ENCODE measurements around the gene RCBTB2. TPM values are rescaled to one million over a fixed set of nuclear protein-coding genes. Genes with fewer than 3 reads are reported as not detected.

RCBTB2 gene
- total and polyA plus RNA-seq, 7 donors, result 4.2 to 21.9 (median 9.9) TPM

DNA sequence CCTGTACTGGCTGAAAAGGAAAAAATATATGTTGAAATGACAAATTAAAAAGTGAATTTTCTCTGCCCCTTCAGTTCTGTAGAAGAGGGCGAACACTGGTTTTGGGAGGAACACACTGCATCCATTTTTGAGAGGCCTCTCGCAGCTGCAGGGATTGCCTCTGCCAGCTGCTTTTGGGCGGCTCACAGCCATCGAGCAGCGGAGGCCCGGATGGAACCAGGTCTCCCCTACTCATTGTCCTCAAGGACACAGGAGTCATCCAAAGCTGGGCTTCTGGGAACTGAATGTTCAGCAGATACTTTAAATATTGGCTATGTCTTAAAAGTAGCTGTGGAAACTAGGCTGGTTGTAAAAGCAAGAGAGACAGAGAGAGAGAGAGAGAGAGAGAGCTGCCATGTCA is 17.1 kb downstream of the RCBTB2 start:
- no peaks in the 10 kb centered on the region for H3K9me3 ChIP-seq
- intact Hi-C loops (cut with DNase I), result no loop called here
- H3K4me1 ChIP-seq, result no peaks in the 10 kb centered on the region
- DNase-seq, result no peak
- H3K27ac ChIP-seq, result no peak overlapping the region
- H3K36me3 ChIP-seq, result peaks cover 0 to 24% (median 0%) of the 10 kb centered on the region in 4 donors
- 87 to 94% methylated on average over 6 of the region's 6 CpGs for WGBS, 2 donors
- H3K4me3 ChIP-seq, result no peak overlapping the region
- H3K27me3 ChIP-seq, result no peaks in the 10 kb centered on the region
- TF ChIP-seq, protein P1, sequence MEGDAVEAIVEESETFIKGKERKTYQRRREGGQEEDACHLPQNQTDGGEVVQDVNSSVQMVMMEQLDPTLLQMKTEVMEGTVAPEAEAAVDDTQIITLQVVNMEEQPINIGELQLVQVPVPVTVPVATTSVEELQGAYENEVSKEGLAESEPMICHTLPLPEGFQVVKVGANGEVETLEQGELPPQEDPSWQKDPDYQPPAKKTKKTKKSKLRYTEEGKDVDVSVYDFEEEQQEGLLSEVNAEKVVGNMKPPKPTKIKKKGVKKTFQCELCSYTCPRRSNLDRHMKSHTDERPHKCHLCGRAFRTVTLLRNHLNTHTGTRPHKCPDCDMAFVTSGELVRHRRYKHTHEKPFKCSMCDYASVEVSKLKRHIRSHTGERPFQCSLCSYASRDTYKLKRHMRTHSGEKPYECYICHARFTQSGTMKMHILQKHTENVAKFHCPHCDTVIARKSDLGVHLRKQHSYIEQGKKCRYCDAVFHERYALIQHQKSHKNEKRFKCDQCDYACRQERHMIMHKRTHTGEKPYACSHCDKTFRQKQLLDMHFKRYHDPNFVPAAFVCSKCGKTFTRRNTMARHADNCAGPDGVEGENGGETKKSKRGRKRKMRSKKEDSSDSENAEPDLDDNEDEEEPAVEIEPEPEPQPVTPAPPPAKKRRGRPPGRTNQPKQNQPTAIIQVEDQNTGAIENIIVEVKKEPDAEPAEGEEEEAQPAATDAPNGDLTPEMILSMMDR (IDR thresholded peaks at IDR 0.05), result no peak
- no peak for TF ChIP-seq POLR2AphosphoS5 (IDR thresholded peaks at IDR 0.05)
- TF ChIP-seq EP300 (IDR thresholded peaks at IDR 0.05), result no peak
- no peak for TF ChIP-seq POLR2A (IDR thresholded peaks at IDR 0.05)

DNA sequence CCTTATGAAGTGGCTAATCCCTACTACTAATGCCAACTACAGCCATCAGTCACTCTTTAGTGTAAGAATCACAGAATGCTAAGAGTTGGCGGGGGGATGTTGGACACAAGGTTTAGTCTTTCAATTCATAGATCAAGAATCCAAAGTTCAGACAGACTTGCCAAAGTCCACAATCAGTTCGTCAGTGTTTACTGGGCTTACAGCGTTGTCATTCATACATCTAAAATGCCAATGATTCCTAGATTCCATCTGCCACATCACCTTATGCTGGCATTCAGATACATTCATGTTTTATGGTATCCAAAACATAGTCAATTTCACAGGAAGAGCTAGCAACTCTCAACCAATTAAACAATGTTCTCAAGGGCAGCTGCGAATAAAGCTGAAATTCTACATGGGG is 18.1 kb downstream of the RCBTB2 start:
- intact Hi-C loops (cut with DNase I), result no loop called here
- TF ChIP-seq EP300 (IDR thresholded peaks at IDR 0.05), result no peak
- no peak for TF ChIP-seq POLR2A (IDR thresholded peaks at IDR 0.05)
- no peak for TF ChIP-seq POLR2AphosphoS5 (IDR thresholded peaks at IDR 0.05)
- TF ChIP-seq, protein P1 (IDR thresholded peaks at IDR 0.05), result no peak
- H3K27ac ChIP-seq, result no peak overlapping the region
- H3K36me3 ChIP-seq, result peaks cover 0 to 24% (median 0%) of the 10 kb centered on the region in 4 donors
- no peaks in the 10 kb centered on the region for H3K27me3 ChIP-seq
- no peaks in the 10 kb centered on the region for H3K9me3 ChIP-seq
- no peak for DNase-seq
- no peaks in the 10 kb centered on the region for H3K4me1 ChIP-seq
- WGBS, 2 donors, result 84 to 88% methylated on average over 4 of the region's 4 CpGs
- H3K4me3 ChIP-seq, result no peak overlapping the region

DNA sequence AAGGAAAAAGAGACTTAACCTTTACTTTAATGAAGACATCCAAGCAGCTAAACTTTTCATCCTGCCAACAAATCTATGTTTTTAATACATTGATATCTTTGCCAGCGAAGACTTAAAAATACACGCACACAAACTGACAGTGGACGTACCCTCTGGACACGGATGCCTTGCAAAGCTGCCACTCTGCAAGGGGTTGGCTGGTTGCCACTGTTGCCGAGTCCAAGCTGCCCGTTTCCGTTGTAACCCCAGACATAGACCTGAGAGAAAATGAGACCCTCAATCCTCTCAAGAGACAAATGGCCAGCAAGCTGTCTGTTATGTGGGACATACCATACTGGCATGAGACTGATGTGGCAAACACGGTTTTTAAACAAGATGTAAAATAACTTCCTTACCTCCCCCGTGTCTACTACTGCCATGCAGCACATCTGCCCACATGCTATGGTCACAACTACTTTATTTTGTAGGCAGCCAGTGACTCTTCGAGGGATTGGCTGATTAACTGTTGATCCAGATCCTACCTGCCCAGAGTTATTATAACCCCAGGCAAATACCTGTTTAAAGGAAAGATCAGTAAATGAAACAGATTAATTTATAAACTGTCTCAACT is 21.2 kb downstream of the RCBTB2 start:
- DNase-seq, result no peak
- Histone ChIP-seq H3K4me1 (no peaks in the 10 kb centered on the region), H3K4me3 (no peak overlapping the region), H3K27ac (no peak overlapping the region), H3K27me3 (no peaks in the 10 kb centered on the region), H3K36me3 (peaks cover 0 to 19% (median 0%) of the 10 kb centered on the region in 4 donors), H3K9me3 (no peaks in the 10 kb centered on the region)
- TF ChIP-seq EP300 (IDR thresholded peaks at IDR 0.05) (no peak), POLR2AphosphoS5 (IDR thresholded peaks at IDR 0.05) (no peak), POLR2A (IDR thresholded peaks at IDR 0.05) (no peak)
- TF ChIP-seq, protein P1 (IDR thresholded peaks at IDR 0.05), result no peak
- 85 to 91% methylated on average over 10 of the region's 10 CpGs for WGBS, 2 donors
- intact Hi-C loops (cut with DNase I), result no loop called here

DNA sequence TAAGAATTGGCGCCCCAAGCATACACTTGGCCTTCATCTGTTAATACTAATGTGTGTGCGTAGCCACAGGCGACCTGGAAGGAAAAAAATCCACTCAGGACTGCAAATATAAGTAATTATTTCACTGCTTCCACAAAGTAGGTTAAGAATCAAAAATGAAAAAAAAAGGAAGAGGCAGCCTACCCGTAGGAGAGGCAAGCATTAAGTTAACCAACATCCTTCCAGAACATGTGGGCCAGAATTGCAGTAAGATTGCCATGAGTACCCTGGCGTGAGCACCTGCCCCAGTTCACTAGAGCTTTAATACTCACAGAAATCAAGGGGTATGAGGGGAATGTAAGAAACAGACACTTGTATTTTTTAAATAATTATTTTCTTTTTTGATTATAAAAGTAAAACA is 22.2 kb downstream of the RCBTB2 start:
- H3K9me3 ChIP-seq, result no peaks in the 10 kb centered on the region
- H3K27ac ChIP-seq, result no peak overlapping the region
- H3K27me3 ChIP-seq, result no peaks in the 10 kb centered on the region
- no peak overlapping the region for H3K4me3 ChIP-seq
- H3K4me1 ChIP-seq, result no peaks in the 10 kb centered on the region
- intact Hi-C loops (cut with DNase I), result no loop called here
- WGBS, 2 donors, result 86 to 93% methylated on average over 5 of the region's 5 CpGs
- peaks cover 0 to 19% (median 0%) of the 10 kb centered on the region in 4 donors for H3K36me3 ChIP-seq
- TF ChIP-seq, protein P1 (IDR thresholded peaks at IDR 0.05), result no peak
- TF ChIP-seq POLR2A (IDR thresholded peaks at IDR 0.05), result no peak
- TF ChIP-seq POLR2AphosphoS5 (IDR thresholded peaks at IDR 0.05), result no peak
- no peak for TF ChIP-seq EP300 (IDR thresholded peaks at IDR 0.05)
- no peak for DNase-seq

DNA sequence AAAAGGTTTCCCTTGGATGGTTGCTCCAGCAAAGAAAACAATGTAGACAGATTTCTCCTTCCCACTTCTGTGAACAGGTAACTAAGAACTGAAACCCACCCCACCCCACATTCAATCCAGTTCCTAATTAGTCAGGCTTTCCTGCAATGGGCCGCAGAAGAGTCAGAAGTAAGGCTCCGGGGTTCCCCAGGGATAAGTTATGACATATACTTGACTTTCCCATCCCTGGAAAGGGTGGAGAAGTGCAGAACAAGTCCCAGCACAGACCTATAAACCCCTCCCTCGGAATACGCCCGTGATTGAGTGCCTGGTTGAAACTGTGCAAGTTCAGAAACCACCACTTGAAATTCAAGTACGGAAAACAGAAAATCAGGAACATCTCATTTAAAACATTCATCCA is 24.9 kb downstream of the RCBTB2 start:
- 91 to 92% methylated on average over 6 of the region's 6 CpGs for WGBS, 2 donors
- Histone ChIP-seq H3K27me3 (no peaks in the 10 kb centered on the region), H3K9me3 (no peaks in the 10 kb centered on the region), H3K27ac (no peak overlapping the region), H3K4me1 (no peaks in the 10 kb centered on the region), H3K36me3 (peaks cover 0 to 19% (median 0%) of the 10 kb centered on the region in 4 donors), H3K4me3 (no peak overlapping the region)
- TF ChIP-seq POLR2A (IDR thresholded peaks at IDR 0.05) (no peak), POLR2AphosphoS5 (IDR thresholded peaks at IDR 0.05) (no peak), EP300 (IDR thresholded peaks at IDR 0.05) (no peak)
- TF ChIP-seq, protein P1 (IDR thresholded peaks at IDR 0.05), result no peak
- intact Hi-C loops (cut with DNase I), result no loop called here
- DNase-seq, result no peak
